ENCODE results near the gene MSGN1.
"Not testable (repeated sequence)": the region's sequence is repeated elsewhere in the genome, so short reads cannot be mapped to it uniquely, and the experiment has no call there.

The MSGN1 gene

GRCh38 chr2:17805717-17806363 is 10.4 kb upstream of the MSGN1 start:
- no peak for DNase-seq

GRCh38 chr2:17813010-17813741 is 3.1 kb upstream of the MSGN1 start:
- no peak for DNase-seq

- no peak for DNase-seq
These were observed 2.4 kb upstream of the MSGN1 start for GRCh38 chr2:17813742-17814473.

- DNase-seq = no peak
These were observed 1.7 kb upstream of the MSGN1 start for GRCh38 chr2:17814601-17815000.

GRCh38 chr2:17815468-17816184 is 634 bp upstream of the MSGN1 start:
- no peak for DNase-seq

GRCh38 chr2:17818235-17818815 is 2.1 kb downstream of the MSGN1 start:
- no peak for DNase-seq

- no peak for DNase-seq
These were observed 4.8 kb downstream of the MSGN1 start for GRCh38 chr2:17821080-17821479.

GRCh38 chr2:17821535-17822444 is 5.5 kb downstream of the MSGN1 start:
- no peak for DNase-seq

- DNase-seq = no peak
These were observed 6.3 kb downstream of the MSGN1 start for GRCh38 chr2:17822445-17823117.

- DNase-seq = not testable (repeated sequence)
These were observed 7.4 kb downstream of the MSGN1 start for GRCh38 chr2:17823646-17824045.

- DNase-seq = no peak
These were observed 11.1 kb downstream of the MSGN1 start for GRCh38 chr2:17827316-17827715.

GRCh38 chr2:17827785-17828184 is 11.5 kb downstream of the MSGN1 start:
- DNase-seq = no peak

GRCh38 chr2:17830053-17831034 is 14.1 kb downstream of the MSGN1 start:
- no peak for DNase-seq

GRCh38 chr2:17835516-17835915 is 19.3 kb downstream of the MSGN1 start:
- DNase-seq = no peak

GRCh38 chr2:17839959-17840358 is 23.7 kb downstream of the MSGN1 start:
- no peak for DNase-seq

GRCh38 chr2:17843457-17843856 is 27.2 kb downstream of the MSGN1 start:
- DNase-seq = no peak

GRCh38 chr2:17845806-17846205 is 29.5 kb downstream of the MSGN1 start:
- no peak for DNase-seq

- DNase-seq = no peak
These were observed 30.4 kb downstream of the MSGN1 start for GRCh38 chr2:17846676-17847075.

GRCh38 chr2:17847236-17847635 is 31.0 kb downstream of the MSGN1 start:
- no peak for DNase-seq

- no peak for DNase-seq
These were observed 33.0 kb downstream of the MSGN1 start for GRCh38 chr2:17849275-17849674.
